GM18873 (cell line): Measurements from ENCODE around the gene AUH.
"Not testable (repeated sequence)": the region's sequence is repeated elsewhere in the genome, so short reads cannot be mapped to it uniquely, and the experiment has no call there.

Experiments
- ATAC-seq: cut with Tn5 transposase; IDR thresholded peaks from one replicate; pipeline ENCODE4 v1.9.1; 2021; ENCODE audit warnings: mild to moderate bottlenecking, moderate library complexity, moderate number of reproducible peaks; ENCODE audit not compliant: unreplicated experiment, low FRiP score

Gene AUH

GRCh38 chr9:91382298-91382697 lies 20.6 kb upstream of the AUH start:
- ATAC-seq, result no peak

- no peak for ATAC-seq
These were observed 17.7 kb upstream of the AUH start for GRCh38 chr9:91379426-91379825.

- ATAC-seq, result no peak
These were observed 17.0 kb upstream of the AUH start for GRCh38 chr9:91378695-91379127.

GRCh38 chr9:91378054-91378453 lies 16.3 kb upstream of the AUH start:
- ATAC-seq, result not testable (repeated sequence)

- ATAC-seq, result no peak
These were observed 14.5 kb upstream of the AUH start for GRCh38 chr9:91376239-91376638.

- ATAC-seq, result no peak
These were observed 13.2 kb upstream of the AUH start for GRCh38 chr9:91374939-91375338.

GRCh38 chr9:91371894-91372293 lies 10.2 kb upstream of the AUH start:
- no peak for ATAC-seq

- ATAC-seq, result not testable (repeated sequence)
These were observed 8.3 kb upstream of the AUH start for GRCh38 chr9:91370006-91370405.

GRCh38 chr9:91364702-91365101 lies 3.0 kb upstream of the AUH start:
- ATAC-seq, result no peak

GRCh38 chr9:91364005-91364404 lies 2.3 kb upstream of the AUH start:
- ATAC-seq, result no peak

- no peak for ATAC-seq
These were observed 413 bp upstream of the AUH start for GRCh38 chr9:91362051-91362611.

GRCh38 chr9:91360551-91361290 lies 997 bp downstream of the AUH start:
- no peak for ATAC-seq

GRCh38 chr9:91359734-91360470 lies 1.8 kb downstream of the AUH start:
- no peak for ATAC-seq

- no peak for ATAC-seq
These were observed 2.6 kb downstream of the AUH start for GRCh38 chr9:91359083-91359482.

- no peak for ATAC-seq
These were observed 6.8 kb downstream of the AUH start for GRCh38 chr9:91354881-91355280.

GRCh38 chr9:91349115-91349555 lies 12.6 kb downstream of the AUH start:
- ATAC-seq, result no peak

GRCh38 chr9:91348191-91348807 lies 13.4 kb downstream of the AUH start:
- no peak for ATAC-seq

GRCh38 chr9:91347377-91347776 lies 14.3 kb downstream of the AUH start:
- ATAC-seq, result no peak

- no peak for ATAC-seq
These were observed 15.1 kb downstream of the AUH start for GRCh38 chr9:91346644-91347043.

- no peak for ATAC-seq
These were observed 15.7 kb downstream of the AUH start for GRCh38 chr9:91345978-91346377.

- no peak for ATAC-seq
These were observed 19.1 kb downstream of the AUH start for GRCh38 chr9:91342575-91342974.
